ENCODE measurements around the gene POC1B.

- TF ChIP-seq EZH2 (IDR thresholded peaks at IDR 0.05; ENCODE audit: borderline replicate concordance, low read length), result no peak
- no peak for TF ChIP-seq CTCF (IDR thresholded peaks at IDR 0.05; ENCODE audit: low read length)
Measured at GRCh38 chr12:89454080-89454848, 71.6 kb downstream of the POC1B start.

Measured in OCI-LY1 (cell line).